GM12878 (cell line): Measurements from ENCODE around the gene TLL2. TPM values are rescaled to one million over a fixed set of nuclear protein-coding genes. Genes with fewer than 3 reads are reported as not detected.

Experiments
- ATAC-seq: fragments of 200-7000 bp; cut with Tn5 transposase; 3 replicates; pipeline ENCODE4 v1.9.1; 2020; ENCODE audit warnings: mild to moderate bottlenecking, moderate library complexity
- BruUV-seq: library from RNA; stranded (reverse); fragments of 400-500 nt; replicated peaks from 2 replicates; lab custom pipeline; 2021; lab: Mats Ljungman, UMichigan
- CTCF ChIA-PET: fragments of 300-600 bp; sonication (Branson Sonifier 250); formaldehyde crosslinking; extraction: SDS; loops from one replicate; lab custom pipeline; 2021; ENCODE audit warnings: inconsistent platforms; lab: Yijun Ruan, JAX
- POLR2A ChIA-PET: fragments of 350-600 bp; formaldehyde crosslinking; extraction: SDS; loops from one replicate; lab custom pipeline; 2021; ENCODE audit warnings: inconsistent platforms; lab: Charles Lee
- RAD21 ChIA-PET: fragments of 300-600 bp; sonication (Branson Sonifier 250); formaldehyde crosslinking; loops from one replicate; lab custom pipeline; 2023; ENCODE audit warnings: antibody characterized with exemption; ENCODE audit not compliant: unreplicated experiment; lab: Charles Lee
- SMC1A ChIA-PET: fragments of 300-600 bp; sonication (Branson Sonifier 250); formaldehyde crosslinking; loops from one replicate; lab custom pipeline; 2023; ENCODE audit not compliant: unreplicated experiment, uncharacterized antibody; lab: Charles Lee
- DNase-seq: peaks from one replicate; pipeline ENCODE4 v3.0.0-alpha.2; 2011; ENCODE audit warnings: low read depth, low spot score
- FAIRE-seq: peaks from 3 replicates; lab custom pipeline; 2011; peaks lifted over from hg19 to GRCh38; lab: Jason Lieb, UNC
- H2AFZ ChIP-seq: 2 replicates; pipeline ENCODE4 v1.6.0; 2011; ENCODE audit warnings: low read depth, low read length, control low read depth; ENCODE audit not compliant: control insufficient read depth
- H3K27ac ChIP-seq: 2 replicates; pipeline ENCODE4 v1.5.1; 2011; ENCODE audit warnings: control low read depth; ENCODE audit not compliant: control insufficient read depth, insufficient read depth
- H3K27me3 ChIP-seq, 2 experiments: replicated peaks in 1 of 2; 2 replicates each; pipeline versions ENCODE4 v1.6.0 to v1.6.1; 2011; ENCODE audit warnings: low read length in 1 of 2; ENCODE audit not compliant: control insufficient read depth in 2 of 2, insufficient read depth in 2 of 2
- H3K36me3 ChIP-seq, 2 experiments: 2 replicates each; pipeline ENCODE4 v1.5.1; 2011; ENCODE audit warnings: low read length in 1 of 2; ENCODE audit not compliant: control insufficient read depth in 2 of 2, insufficient read depth in 2 of 2
- H3K4me1 ChIP-seq: 2 replicates; pipeline ENCODE4 v1.6.1; 2011; ENCODE audit warnings: mild to moderate bottlenecking, low read length, moderate library complexity, mixed read lengths; ENCODE audit not compliant: control insufficient read depth, insufficient read depth
- H3K4me2 ChIP-seq: 2 replicates; pipeline ENCODE4 v1.6.0; 2011; ENCODE audit warnings: control low read depth; ENCODE audit not compliant: control insufficient read depth, insufficient read depth
- H3K4me3 ChIP-seq: fragments of 200-600 bp; sonication (generic); 2 replicates; pipeline ENCODE4 v1.5.1; 2016
- H3K79me2 ChIP-seq: 2 replicates; pipeline ENCODE4 v1.6.0; 2011; ENCODE audit warnings: low read length; ENCODE audit not compliant: control insufficient read depth, insufficient read depth
- H3K9ac ChIP-seq: 2 replicates; pipeline ENCODE4 v1.8.0; 2011; ENCODE audit warnings: low read length, control low read depth, mixed read lengths; ENCODE audit not compliant: control insufficient read depth, insufficient read depth
- H3K9me3 ChIP-seq: replicated peaks from 3 replicates; pipeline ENCODE4 v1.5.1; 2011; ENCODE audit warnings: mild to moderate bottlenecking, low read length; ENCODE audit not compliant: control insufficient read depth, insufficient read depth
- H4K20me1 ChIP-seq: 2 replicates; pipeline ENCODE4 v1.6.0; 2011; ENCODE audit not compliant: control insufficient read depth, insufficient read depth
- CUX1 ChIP-seq: IDR thresholded peaks from 2 replicates; pipeline ENCODE4 v1.6.1; 2012; ENCODE audit warnings: improper control_type of control experiment, low read depth, low read length; ENCODE audit not compliant: insufficient replicate concordance
- ESRRA ChIP-seq: IDR thresholded peaks from 2 replicates; pipeline ENCODE4 v1.6.1; 2012; ENCODE audit warnings: mild to moderate bottlenecking, low read length, improper control_type of control experiment
- FOXM1 ChIP-seq: IDR thresholded peaks from 2 replicates; pipeline ENCODE4 v1.6.1; 2012; ENCODE audit warnings: low read depth, mild to moderate bottlenecking, inconsistent platforms, low read length, moderate library complexity
- IKZF2 ChIP-seq, 2 experiments: fragments of 450-650 bp; IDR thresholded peaks; 2 replicates each; pipeline ENCODE4 v1.6.1; 2017; ENCODE audit warnings: mild to moderate bottlenecking in 2 of 2, moderate library complexity in 2 of 2
- JUNB ChIP-seq: IDR thresholded peaks from 2 replicates; pipeline ENCODE4 v1.6.1; 2016; ENCODE audit warnings: antibody characterized with exemption, mild to moderate bottlenecking
- KDM1A ChIP-seq: fragments of 200-600 bp; sonication (generic); IDR thresholded peaks from 2 replicates; pipeline ENCODE4 v1.6.1; 2016; ENCODE audit warnings: borderline replicate concordance
- KLF5 ChIP-seq: fragments of 450-650 bp; IDR thresholded peaks from 2 replicates; pipeline ENCODE4 v1.6.1; 2014; ENCODE audit warnings: mild to moderate bottlenecking; ENCODE audit not compliant: partially characterized antibody
- RFX5 ChIP-seq: IDR thresholded peaks from 2 replicates; pipeline ENCODE4 v1.6.1; 2011; ENCODE audit warnings: low read depth, low read length, improper control_type of control experiment
- ZBTB4 ChIP-seq: fragments of 450-650 bp; formaldehyde crosslinking; IDR thresholded peaks from 2 replicates; pipeline ENCODE4 v1.4.0; 2022; ENCODE audit warnings: mild to moderate bottlenecking, moderate library complexity
- ZNF217 ChIP-seq: fragments of 450-650 bp; IDR thresholded peaks from 2 replicates; pipeline ENCODE4 v1.6.1; 2017; ENCODE audit warnings: antibody characterized with exemption, mild to moderate bottlenecking
- WGBS: methylation state at CpG from one replicate; pipeline ENCODE4 v1.1.6; 2016; ENCODE audit warnings: low lambda C conversion rate; ENCODE audit not compliant: insufficient replicate concordance, insufficient coverage; ENCODE audit errors: missing lambda C conversion rate; 5-methylcytosine and 5-hydroxymethylcytosine counted together
- in situ Hi-C: fragments of 300-500 bp; cut with MboI; formaldehyde crosslinking; loops from 9 replicates; pipeline ENCODE4 v1.14.3; 2018; ENCODE audit warnings: mixed read lengths
- intact Hi-C: fragments of 100-400 bp; cut with micrococcal nuclease; formaldehyde crosslinking; loops from one replicate; pipeline ENCODE4 v1.14.2; 2022; ENCODE audit not compliant: unreplicated experiment
- polyA plus RNA-seq, 11 experiments: library from polyadenylated mRNA; depleted of rRNA in 4 of 11; unstranded in 6 of 11; stranded (reverse) in 5 of 11; fragments of >200 nt; fragmentation: Nextera tagmentation in 4 of 11; fragmentation: Illumina TruSeq in 1 of 11; extraction: Ambion mirVana in 4 of 11; extraction: Trizol in 1 of 11; gene quantifications; 1 replicate in 1 of 11; 2 replicates in 10 of 11; pipeline versions ENCODE4 v1.2.1 to v1.2.3, GENCODE V29; 2011 to 2016; ENCODE audit warnings: inconsistent platforms in 2 of 11, missing spikeins in 2 of 11, low read depth in 1 of 11
- total RNA-seq, 4 experiments: library from RNA; depleted of rRNA in 3 of 4; stranded (reverse); fragments of >200 nt in 3 of 4; fragmentation: Illumina TruSeq in 1 of 4; extraction: Trizol in 1 of 4; gene quantifications; 2 replicates each; pipeline versions ENCODE4 v1.2.1 to v1.2.3, GENCODE V29; 2013 to 2021

Gene TLL2
- total and polyA plus RNA-seq, 10 of the 15 experiments (the other 5 are each of a cell fraction or from before 2014, with no cell fraction given), result 0.02 to 2.1 (median 0.52) TPM

- Histone ChIP-seq H4K20me1 (no peaks in the 10 kb centered on the region), H2AFZ (no peak overlapping the region), H3K4me1 (no peaks in the 10 kb centered on the region; the same call in 1 of the 2 replicates), H3K4me2 (no peak overlapping the region), H3K36me3 (no peaks in the 10 kb centered on the region), H3K4me3 (no peak overlapping the region), H3K9me3 (no peaks in the 10 kb centered on the region), H3K79me2 (no peaks in the 10 kb centered on the region), H3K27me3 (no peaks in the 10 kb centered on the region; a peak in 1 of 4 replicates), H3K27ac (no peak overlapping the region), H3K9ac (no peak overlapping the region)
- CTCF ChIA-PET, result interaction anchor here (0.9 to 1.9 kb wide), 3 partner anchors 13 to 94 kb away, joined by 3 to 9 read pairs (median 6); no protein-coding TSS in a partner anchor
- no TSS peak for BruUV-seq
- DNase-seq (no peak), FAIRE-seq (no peak), ATAC-seq (no peak)
- RAD21 ChIA-PET, result interaction anchor here (1.3 kb wide), 1 partner anchor 50 kb away, joined by 3 read pairs; no protein-coding TSS in a partner anchor
- in situ Hi-C loops (no loop called here), intact Hi-C loops (no loop called here)
- POLR2A ChIA-PET, result no interaction called here
- SMC1A ChIA-PET, result interaction anchor here (0.8 to 1.5 kb wide), 4 partner anchors 9 to 149 kb away, joined by 3 to 6 read pairs (median 4); no protein-coding TSS in a partner anchor
- TF ChIP-seq FOXM1, result no peak
- no peak for TF ChIP-seq ZNF217
- no peak for TF ChIP-seq KLF5
- no peak for TF ChIP-seq ESRRA
- TF ChIP-seq ZBTB4 (CRISPR knock-in tag), result no peak
- TF ChIP-seq CUX1, result no peak
- no peak for TF ChIP-seq RFX5
- no peak for TF ChIP-seq IKZF2 (IDR thresholded peaks at IDR 0.05)
- no peak for TF ChIP-seq KDM1A
- TF ChIP-seq JUNB, result no peak
- 46% methylated on average over 7 of the region's 7 CpGs for WGBS
Measured at GRCh38 chr10:96416643-96417042, 97.1 kb downstream of the TLL2 start.
